Measurements from ENCODE around the gene TMEM92. TPM values are rescaled to one million over a fixed set of nuclear protein-coding genes. Genes with fewer than 3 reads are reported as not detected.
A peak's percentile ranks its signal among the peaks of the same experiment; 100 is the strongest.

The TMEM92 gene
- total RNA-seq, 1 experiment from 2014 or later: 6.6 TPM

DNA sequence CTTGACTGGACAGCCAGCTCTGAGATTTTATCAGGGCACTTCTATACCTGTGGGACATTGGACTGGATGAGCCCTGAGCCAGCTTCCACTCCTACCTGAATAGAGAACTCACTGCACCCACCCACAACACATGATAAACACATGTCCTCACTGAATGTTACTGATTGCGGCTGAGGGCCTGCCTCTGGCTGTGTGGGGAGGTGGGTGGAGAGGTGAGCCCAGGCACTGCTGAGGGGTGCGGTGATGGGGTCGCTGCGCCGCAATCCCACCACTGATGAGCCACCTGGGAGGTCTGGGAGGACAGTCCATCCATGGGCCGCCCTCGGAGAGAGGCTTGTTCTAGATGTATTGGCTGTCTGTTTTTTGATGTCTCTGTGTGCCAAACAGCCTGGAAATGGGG is 5.4 kb downstream of the TMEM92 start:
- Histone ChIP-seq H3K27ac (ENCODE audit: low read depth, low read length) (peak overlapping the region; percentile 20; the same call in 1 of the 2 replicates), H3K4me3 (replicated peaks in 1 of 2; ENCODE audit: low read depth in 1 of 2, low read length in 2 of 2) (no peak overlapping the region), H2AFZ (ENCODE audit: low read depth, low read length, poor library complexity, severe bottlenecking) (no peak overlapping the region), H3K4me2 (ENCODE audit: low read length) (peak overlapping the region; percentile 66), H3K27me3 (ENCODE audit: insufficient read depth, low read length) (no peaks in the 10 kb centered on the region), H3K9me2 (ENCODE audit: insufficient read depth) (no peaks in the 10 kb centered on the region), H3K9me3 (ENCODE audit: control insufficient read depth in 1 of 2, insufficient read depth in 1 of 2, low read depth in 1 of 2, low read length in 2 of 2) (no peaks in the 10 kb centered on the region), H3K4me1 (ENCODE audit: control insufficient read depth in 1 of 2, insufficient read depth in 2 of 2, low read length in 2 of 2) (peaks cover 26 to 48% of the 10 kb centered on the region in 2 experiments), H4K20me1 (ENCODE audit: insufficient read depth) (no peaks in the 10 kb centered on the region), H3K79me2 (ENCODE audit: insufficient read depth, low read length) (no peaks in the 10 kb centered on the region), H3K36me3 (ENCODE audit: control insufficient read depth in 1 of 2, insufficient read depth in 2 of 2, low read length in 2 of 2) (no peaks in the 10 kb centered on the region), H3K9ac (ENCODE audit: low read length) (no peak overlapping the region)
- intact Hi-C loops (cut with micrococcal nuclease): no loop called here
- ChIA-PET RAD21 (ENCODE audit: low non-redundant PET in 1 of 2, low total read pairs in 2 of 2, uncharacterized antibody in 2 of 2, unreplicated experiment in 2 of 2) (interaction anchor here in 1 of 2 experiments (1.1 kb wide), 1 partner anchor 80 kb away, joined by 8 read pairs; no protein-coding TSS in a partner anchor), CTCF (interaction anchor here (2.0 to 2.7 kb wide), 2 partner anchors 79 to 110 kb away, joined by 6 to 13 read pairs; no protein-coding TSS in a partner anchor), POLR2A (no interaction called here)
- ATAC-seq: peak; percentile 23; the same call in 1 of the 2 replicates
- no peak for TF ChIP-seq SP1 (IDR thresholded peaks at IDR 0.05; ENCODE audit: low read depth)
- no peak for TF ChIP-seq EGR1 (IDR thresholded peaks at IDR 0.05; ENCODE audit: low read depth)
- no peak for TF ChIP-seq FOSL1 (IDR thresholded peaks at IDR 0.05; ENCODE audit: low read depth)
- TF ChIP-seq, protein P1, sequence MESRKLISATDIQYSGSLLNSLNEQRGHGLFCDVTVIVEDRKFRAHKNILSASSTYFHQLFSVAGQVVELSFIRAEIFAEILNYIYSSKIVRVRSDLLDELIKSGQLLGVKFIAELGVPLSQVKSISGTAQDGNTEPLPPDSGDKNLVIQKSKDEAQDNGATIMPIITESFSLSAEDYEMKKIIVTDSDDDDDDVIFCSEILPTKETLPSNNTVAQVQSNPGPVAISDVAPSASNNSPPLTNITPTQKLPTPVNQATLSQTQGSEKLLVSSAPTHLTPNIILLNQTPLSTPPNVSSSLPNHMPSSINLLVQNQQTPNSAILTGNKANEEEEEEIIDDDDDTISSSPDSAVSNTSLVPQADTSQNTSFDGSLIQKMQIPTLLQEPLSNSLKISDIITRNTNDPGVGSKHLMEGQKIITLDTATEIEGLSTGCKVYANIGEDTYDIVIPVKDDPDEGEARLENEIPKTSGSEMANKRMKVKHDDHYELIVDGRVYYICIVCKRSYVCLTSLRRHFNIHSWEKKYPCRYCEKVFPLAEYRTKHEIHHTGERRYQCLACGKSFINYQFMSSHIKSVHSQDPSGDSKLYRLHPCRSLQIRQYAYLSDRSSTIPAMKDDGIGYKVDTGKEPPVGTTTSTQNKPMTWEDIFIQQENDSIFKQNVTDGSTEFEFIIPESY (IDR thresholded peaks at IDR 0.05; ENCODE audit: extremely low read depth, insufficient replicate concordance, low read length): no peak
- TF ChIP-seq POLR2AphosphoS5 (IDR thresholded peaks at IDR 0.05; ENCODE audit: low read depth, low read length): no peak
- no peak for TF ChIP-seq EZH2phosphoT487 (IDR thresholded peaks at IDR 0.05; ENCODE audit: borderline replicate concordance)
- TF ChIP-seq ZFX (IDR thresholded peaks at IDR 0.05): no peak
- TF ChIP-seq, protein P2, sequence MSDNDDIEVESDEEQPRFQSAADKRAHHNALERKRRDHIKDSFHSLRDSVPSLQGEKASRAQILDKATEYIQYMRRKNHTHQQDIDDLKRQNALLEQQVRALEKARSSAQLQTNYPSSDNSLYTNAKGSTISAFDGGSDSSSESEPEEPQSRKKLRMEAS (IDR thresholded peaks at IDR 0.05): no peak
- TF ChIP-seq RAD21 (IDR thresholded peaks at IDR 0.05; ENCODE audit: low read depth): no peak
- BruUV-seq (replicated peaks): no TSS peak
- DNase-seq (ENCODE audit: low read depth, low spot score): no peak
